Measurements from ENCODE around the gene MEGF9.

Gene MEGF9

GRCh38 chr9:120718316-120718715 lies 4.0 kb upstream of the MEGF9 start:
- no peak for TF ChIP-seq CTCF (conservative IDR thresholded peaks at IDR 0.05)
- no peak overlapping the region for H3K27ac ChIP-seq

GRCh38 chr9:120717176-120717575 lies 2.9 kb upstream of the MEGF9 start:
- no peak overlapping the region for H3K27ac ChIP-seq
- no peak for TF ChIP-seq CTCF (conservative IDR thresholded peaks at IDR 0.05)

- no peak for TF ChIP-seq CTCF (conservative IDR thresholded peaks at IDR 0.05)
- no peak overlapping the region for H3K27ac ChIP-seq
These were observed 2.2 kb upstream of the MEGF9 start for GRCh38 chr9:120716483-120716882.

- H3K27ac ChIP-seq, result no peak overlapping the region; the same call in 1 of the 2 replicates
These were observed 1.2 kb upstream of the MEGF9 start for GRCh38 chr9:120715389-120715924.

GRCh38 chr9:120714846-120715388 lies 647 bp upstream of the MEGF9 start:
- peak overlapping the region; percentile 87 for H3K27ac ChIP-seq
- no peak for TF ChIP-seq CTCF (conservative IDR thresholded peaks at IDR 0.05)

More at GRCh38 chr9:120715389-120715924, 1.2 kb upstream of the MEGF9 start:
- TF ChIP-seq CTCF (conservative IDR thresholded peaks at IDR 0.05), result no peak

- H3K27ac ChIP-seq, result peak overlapping the region; percentile 87
- peak; percentile 20 for TF ChIP-seq CTCF (conservative IDR thresholded peaks at IDR 0.05)
These were observed 798 bp downstream of the MEGF9 start for GRCh38 chr9:120713257-120714087.

- peak overlapping the region; percentile 87 for H3K27ac ChIP-seq
- no peak for TF ChIP-seq CTCF (conservative IDR thresholded peaks at IDR 0.05)
These were observed 1.7 kb downstream of the MEGF9 start for GRCh38 chr9:120712539-120713031.
